Stimulated activated naive CD8-positive, alpha-beta T cell treated with anti-CD3 and anti-CD28 coated beads, Interleukin-15, amount 100 ng/mL, for 72 hours (primary cell): ENCODE measurements around the gene NUDT16L1.

Experiments used
- ATAC-seq: fragments of 150-1000 bp; cut with Tn5 transposase; 2 replicates; pipeline ENCODE4 v1.10.0; 2021; ENCODE audit warnings: mild to moderate bottlenecking, moderate library complexity
- DNase-seq, 2 donors: peaks; one replicate each; pipeline ENCODE4 v3.0.0; 2021 to 2022
- H3K27ac Mint-ChIP-seq, 2 donors: one replicate each; pipeline ENCODE4 v1.8.0; 2022; ENCODE audit warnings: mild to moderate bottlenecking in 2 of 2, mixed read lengths in 2 of 2, moderate library complexity in 2 of 2
- H3K27me3 Mint-ChIP-seq: one replicate; pipeline ENCODE4 v1.8.0; 2022; ENCODE audit warnings: mixed read lengths
- H3K4me1 Mint-ChIP-seq: one replicate; pipeline ENCODE4 v1.8.0; 2022; ENCODE audit warnings: mild to moderate bottlenecking, mixed read lengths
- H3K4me3 Mint-ChIP-seq, 2 donors: one replicate each; pipeline ENCODE4 v1.8.0; 2022; ENCODE audit warnings: mild to moderate bottlenecking in 2 of 2, mixed read lengths in 2 of 2, moderate library complexity in 1 of 2
- H3K9me3 Mint-ChIP-seq, 2 donors: one replicate each; pipeline ENCODE4 v1.8.0; 2022; ENCODE audit warnings: mixed read lengths in 2 of 2

The NUDT16L1 gene

DNA sequence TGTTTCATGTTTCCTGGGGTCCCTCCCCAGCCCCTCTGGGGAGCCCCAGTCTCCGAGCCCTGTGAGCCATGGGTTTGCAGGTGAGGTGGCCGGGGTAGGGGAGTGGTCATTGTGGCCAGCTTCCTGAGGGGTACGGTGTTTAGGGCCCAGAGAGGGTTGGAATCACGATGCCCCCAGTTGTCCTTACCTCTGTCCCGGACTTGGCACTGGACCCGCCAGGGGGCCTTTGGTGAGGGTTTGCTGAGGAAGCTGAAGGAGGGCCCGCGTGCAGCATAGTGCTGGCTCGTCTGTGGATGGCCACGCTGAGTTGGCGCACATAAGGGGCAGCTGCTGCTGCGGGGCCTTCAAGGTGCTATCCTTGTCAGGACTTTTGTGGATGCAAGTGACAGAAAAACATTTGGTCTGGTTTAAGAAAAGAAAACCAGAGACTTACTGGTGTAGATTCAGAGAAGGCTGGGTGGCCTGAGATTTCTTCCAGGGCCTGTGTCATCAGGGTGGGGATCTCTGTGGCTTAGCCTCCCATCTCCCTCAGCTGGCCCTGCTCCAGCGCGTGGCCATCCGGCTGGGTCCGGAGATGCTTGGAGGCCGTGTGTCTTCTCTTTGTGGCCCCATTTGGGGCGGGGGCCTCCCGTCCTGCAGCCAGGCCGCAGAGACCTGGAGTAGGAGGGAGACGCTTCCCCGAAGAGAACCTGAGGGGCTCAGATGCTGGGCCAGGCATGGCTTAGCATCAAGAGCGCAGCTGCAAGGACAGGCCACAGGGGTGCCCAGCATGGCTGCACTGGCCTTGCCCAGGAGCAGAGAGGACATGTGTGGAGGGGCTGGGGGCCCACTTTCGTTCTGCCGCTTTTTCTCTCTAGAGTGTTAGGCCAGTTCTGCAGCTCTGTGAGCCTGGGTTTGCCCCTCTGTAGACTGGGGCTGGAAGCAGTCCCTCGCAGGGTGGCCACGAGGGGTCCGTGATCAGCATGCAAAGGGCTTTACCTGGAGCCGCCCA is 33.7 kb upstream of the NUDT16L1 start:
- H3K4me3 Mint-ChIP-seq, result peak overlapping the region in 1 of 2 donors; percentile 56
- H3K27me3 Mint-ChIP-seq, result no peaks in the 10 kb centered on the region
- ATAC-seq (peak; percentile 1), DNase-seq (no peak)
- H3K4me1 Mint-ChIP-seq, result peaks cover 62% of the 10 kb centered on the region
- H3K9me3 Mint-ChIP-seq, result no peaks in the 10 kb centered on the region
- peak overlapping the region in 1 of 2 donors; percentile 92 for H3K27ac Mint-ChIP-seq

DNA sequence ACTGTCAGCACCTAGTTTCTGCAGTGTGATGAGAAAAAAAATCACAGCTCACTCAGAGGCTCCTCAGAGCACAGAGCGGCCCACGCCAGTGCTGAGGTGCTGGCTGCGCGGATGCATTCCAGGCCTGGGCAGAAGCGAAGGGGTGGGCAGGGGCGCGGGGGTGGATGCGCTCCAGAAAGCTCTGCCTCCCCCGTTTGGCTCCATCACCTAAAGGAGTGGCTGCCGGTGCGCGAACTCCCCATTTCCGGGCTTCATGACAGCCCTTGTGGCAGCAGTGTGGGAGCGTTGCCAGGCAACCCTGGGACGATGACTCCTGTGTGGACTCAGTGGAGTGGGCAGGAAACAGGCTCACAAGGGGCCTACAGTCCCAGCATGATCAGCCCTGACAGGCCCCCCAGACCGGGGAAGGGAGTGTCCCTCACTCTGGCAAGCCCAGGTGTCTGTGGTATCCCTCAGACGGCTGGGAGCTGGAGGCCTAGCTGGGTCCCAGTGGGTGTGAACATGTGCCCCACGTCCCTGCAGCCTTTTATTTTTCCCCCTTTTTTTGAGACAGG is 32.8 kb upstream of the NUDT16L1 start:
- peaks cover 67% of the 10 kb centered on the region for H3K4me1 Mint-ChIP-seq
- H3K27me3 Mint-ChIP-seq, result no peaks in the 10 kb centered on the region
- H3K4me3 Mint-ChIP-seq, result peak overlapping the region; percentile 33 to 56
- no peaks in the 10 kb centered on the region for H3K9me3 Mint-ChIP-seq
- peak overlapping the region; percentile 45 to 69 for H3K27ac Mint-ChIP-seq
- peak; percentile 69 to 81 for DNase-seq
- ATAC-seq, result peak; percentile 76

DNA sequence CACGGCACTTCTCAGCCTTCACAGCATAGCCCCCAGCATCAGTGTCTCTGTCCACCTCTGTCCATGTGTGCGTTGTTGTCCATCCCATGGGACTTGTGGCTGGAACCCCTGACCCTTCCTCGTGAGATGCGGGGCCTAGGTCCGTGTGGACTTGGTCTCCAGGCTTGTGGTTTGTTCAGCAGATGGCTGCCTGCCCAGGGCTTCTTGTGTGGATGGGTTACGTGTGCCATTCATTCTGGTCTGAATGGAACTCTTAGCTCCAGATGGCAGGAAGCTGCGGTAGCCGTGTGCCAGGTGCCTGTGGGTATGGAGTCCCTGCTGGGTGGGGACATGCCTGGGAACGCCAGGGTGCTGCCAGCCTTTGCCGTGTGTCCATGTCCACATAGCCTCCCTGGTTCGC is 31.7 kb upstream of the NUDT16L1 start:
- H3K9me3 Mint-ChIP-seq, result no peaks in the 10 kb centered on the region
- peaks cover 73% of the 10 kb centered on the region for H3K4me1 Mint-ChIP-seq
- H3K27me3 Mint-ChIP-seq, result no peaks in the 10 kb centered on the region
- DNase-seq (no peak), ATAC-seq (no peak)
- peak overlapping the region in 1 of 2 donors; percentile 78 for H3K27ac Mint-ChIP-seq
- H3K4me3 Mint-ChIP-seq, result no peak overlapping the region

DNA sequence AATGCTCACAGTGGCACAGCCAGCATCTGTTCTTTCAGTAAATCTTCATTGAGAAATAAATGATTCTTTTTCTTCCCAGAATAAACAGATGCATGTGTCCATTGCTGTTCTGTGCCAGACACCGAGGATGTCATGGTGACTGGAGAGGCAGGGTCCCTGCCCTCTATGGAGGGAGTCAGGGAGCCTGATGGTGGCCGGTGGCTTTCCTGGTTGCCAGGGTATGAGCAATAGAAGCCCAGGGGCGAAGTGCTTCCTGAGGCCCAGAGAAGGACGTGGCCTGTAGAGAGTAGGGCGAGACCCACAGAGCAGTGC is 29.9 kb upstream of the NUDT16L1 start:
- peak overlapping the region; percentile 81 for H3K4me3 Mint-ChIP-seq
- no peak for ATAC-seq
- H3K9me3 Mint-ChIP-seq, result no peaks in the 10 kb centered on the region
- no peak for DNase-seq
- no peaks in the 10 kb centered on the region for H3K27me3 Mint-ChIP-seq
- H3K4me1 Mint-ChIP-seq, result peaks cover 73% of the 10 kb centered on the region
- H3K27ac Mint-ChIP-seq, result peak overlapping the region; percentile 77 to 96

DNA sequence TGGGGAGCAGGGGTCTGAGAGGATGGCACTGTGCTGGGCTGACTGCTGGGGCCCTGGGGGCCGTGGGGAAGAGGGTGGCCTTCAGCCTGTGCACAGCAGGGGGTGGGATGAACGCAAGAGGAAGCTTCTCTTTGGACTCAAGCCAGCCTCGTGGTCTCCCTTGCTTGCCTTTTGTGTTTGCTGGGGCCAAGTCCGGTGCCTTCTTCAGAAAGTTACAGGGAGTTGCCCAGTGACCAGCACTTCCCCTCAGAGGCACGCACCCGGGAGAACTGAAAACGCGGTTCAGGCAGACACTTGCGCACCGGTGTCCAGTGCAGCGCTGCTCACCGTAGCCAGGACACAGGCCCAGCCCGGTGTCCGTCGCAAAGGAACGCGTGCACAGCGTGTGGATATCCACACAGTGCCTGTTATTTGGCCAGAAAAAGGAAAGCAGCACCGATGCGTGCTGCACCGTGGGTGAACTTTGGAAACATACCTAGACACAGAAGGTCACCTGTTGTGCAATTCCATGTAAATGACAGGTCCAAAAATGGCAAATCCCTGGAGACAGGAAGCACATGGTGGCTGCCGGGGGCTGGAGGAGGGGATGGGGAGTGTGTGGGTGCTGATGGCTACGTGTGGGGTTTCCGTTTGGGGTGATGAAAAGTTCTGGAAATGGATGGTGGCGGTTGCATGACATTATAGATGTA is 29.4 kb upstream of the NUDT16L1 start:
- DNase-seq, result peak in 1 of 2 donors; percentile 46
- Mint-ChIP-seq H3K27ac (peak overlapping the region; percentile 77 to 96), H3K27me3 (no peaks in the 10 kb centered on the region), H3K4me3 (peak overlapping the region; percentile 81), H3K4me1 (peaks cover 68% of the 10 kb centered on the region), H3K9me3 (no peaks in the 10 kb centered on the region)
- ATAC-seq, result peak; percentile 21

DNA sequence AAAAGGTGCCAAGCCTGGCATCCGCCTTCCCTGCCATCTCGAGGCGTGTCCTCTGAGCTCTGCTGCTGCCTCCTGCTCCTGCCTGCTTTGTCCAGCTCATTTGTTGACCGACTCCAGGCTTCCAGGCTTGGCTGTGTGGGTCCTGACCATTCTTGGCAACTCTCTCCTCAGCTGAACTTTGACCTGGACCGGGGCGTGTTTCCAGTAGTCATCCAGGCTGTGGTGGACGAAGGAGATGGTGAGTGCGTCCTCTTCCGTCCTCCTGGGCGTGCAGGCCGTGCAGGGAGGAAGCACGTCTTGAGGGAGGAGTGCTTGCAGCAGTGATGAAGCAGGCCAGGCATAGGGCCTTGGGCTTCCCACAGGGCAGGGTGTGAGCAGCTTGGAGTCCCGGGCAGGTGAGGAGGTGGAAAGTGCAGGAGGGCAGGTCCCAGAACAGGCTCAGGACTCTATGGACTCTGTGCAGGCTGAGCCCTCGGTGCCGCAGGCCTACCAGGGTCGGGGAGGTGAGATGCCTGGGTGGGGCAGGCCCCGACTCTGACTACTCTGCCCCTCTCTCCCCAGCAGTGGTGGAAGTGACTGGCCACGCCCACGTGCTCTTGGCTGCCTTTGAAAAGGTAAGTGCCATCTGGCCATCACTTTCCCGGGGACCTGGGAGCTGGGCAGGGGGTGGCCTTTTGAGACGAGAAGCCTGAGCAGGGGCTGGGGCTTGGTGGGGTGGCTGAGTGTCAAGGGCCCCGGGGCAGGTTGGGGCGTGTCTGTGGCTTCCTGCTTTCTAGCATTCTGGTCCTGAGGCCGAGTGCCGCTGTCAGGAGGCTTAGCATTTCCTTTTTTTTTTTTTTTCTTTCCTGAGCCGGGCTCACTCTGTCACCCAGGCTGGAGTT is 28.6 kb upstream of the NUDT16L1 start:
- Mint-ChIP-seq H3K27me3 (no peaks in the 10 kb centered on the region), H3K27ac (peak overlapping the region; percentile 85 to 96), H3K9me3 (no peaks in the 10 kb centered on the region), H3K4me3 (peak overlapping the region; percentile 81), H3K4me1 (peaks cover 60% of the 10 kb centered on the region)
- DNase-seq (peak in 1 of 2 donors; percentile 70), ATAC-seq (peak; percentile 77)

DNA sequence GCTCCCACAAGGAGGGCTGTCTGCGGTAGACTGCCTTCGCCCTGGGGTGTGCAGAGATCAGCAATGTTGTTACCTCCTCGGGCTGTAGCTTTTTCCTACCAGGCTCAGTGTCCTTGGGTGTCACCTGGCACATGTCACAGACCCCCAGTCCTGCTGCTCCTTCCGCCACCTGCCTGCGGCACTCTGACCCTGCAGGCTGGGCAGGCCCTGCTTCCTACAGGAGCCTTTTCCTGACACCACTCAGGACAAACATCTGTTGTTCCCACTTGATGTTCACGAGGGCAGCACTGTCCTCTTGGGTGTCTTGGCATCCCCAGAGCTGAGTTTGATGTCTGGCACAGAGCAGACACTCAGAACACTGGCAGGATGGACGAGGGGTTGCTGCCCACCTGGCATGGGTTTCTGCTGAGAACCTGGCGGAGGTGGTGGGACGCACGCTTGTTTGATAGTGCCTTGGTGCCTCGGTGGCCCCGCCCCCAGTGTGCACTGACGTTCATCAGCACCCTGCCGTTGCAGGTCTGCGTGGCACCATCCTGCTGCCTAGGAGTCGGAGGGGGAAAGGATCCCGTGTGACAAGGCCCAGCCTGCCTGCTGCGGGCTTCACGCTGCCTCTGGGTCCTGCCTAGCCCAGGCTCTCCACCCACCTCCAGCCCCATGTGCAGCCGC is 26.7 kb upstream of the NUDT16L1 start:
- H3K4me3 Mint-ChIP-seq, result no peak overlapping the region
- no peaks in the 10 kb centered on the region for H3K9me3 Mint-ChIP-seq
- H3K27ac Mint-ChIP-seq, result no peak overlapping the region
- no peak for DNase-seq
- H3K4me1 Mint-ChIP-seq, result peaks cover 41% of the 10 kb centered on the region
- H3K27me3 Mint-ChIP-seq, result no peaks in the 10 kb centered on the region
- no peak for ATAC-seq

DNA sequence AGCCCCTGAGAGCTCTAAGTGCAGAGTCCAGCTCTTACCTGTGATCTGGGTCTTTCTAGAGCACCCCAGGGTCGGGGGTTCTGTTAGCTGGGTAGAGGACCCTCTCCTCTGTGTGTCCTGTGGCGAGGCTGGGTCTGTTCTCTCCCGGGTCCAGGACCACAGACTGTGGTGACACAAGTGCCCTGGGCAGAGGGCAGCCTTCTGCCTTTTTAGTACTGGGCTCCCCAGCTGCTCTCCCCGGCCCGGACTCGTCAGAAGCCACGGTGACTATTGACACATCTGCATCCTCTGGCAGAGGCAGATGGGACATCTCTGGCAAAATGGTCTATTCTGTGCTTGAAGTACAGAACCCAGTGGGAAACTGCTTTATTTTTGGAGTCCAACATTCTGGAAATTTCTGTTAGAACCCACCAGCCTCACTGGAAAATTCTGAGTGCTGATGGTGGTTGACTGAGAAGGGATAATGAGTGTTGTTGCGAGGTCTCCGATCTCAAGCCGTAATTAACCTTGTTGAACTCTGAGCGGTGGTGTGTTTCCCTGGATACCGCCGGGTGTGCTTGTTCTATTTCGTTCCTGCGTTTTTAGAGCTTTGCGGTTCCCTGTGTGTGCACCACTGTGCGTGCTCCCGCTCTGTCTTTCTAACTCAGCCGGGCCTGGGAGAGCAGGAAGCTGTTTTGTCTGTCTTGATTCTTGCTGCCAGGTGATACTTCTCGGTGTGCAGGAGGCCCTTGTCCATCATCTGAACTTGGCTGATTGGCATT is 26.0 kb upstream of the NUDT16L1 start:
- no peak for DNase-seq
- H3K9me3 Mint-ChIP-seq, result no peaks in the 10 kb centered on the region
- no peaks in the 10 kb centered on the region for H3K27me3 Mint-ChIP-seq
- H3K27ac Mint-ChIP-seq, result no peak overlapping the region
- no peak overlapping the region for H3K4me3 Mint-ChIP-seq
- H3K4me1 Mint-ChIP-seq, result peaks cover 34% of the 10 kb centered on the region
- ATAC-seq, result no peak

DNA sequence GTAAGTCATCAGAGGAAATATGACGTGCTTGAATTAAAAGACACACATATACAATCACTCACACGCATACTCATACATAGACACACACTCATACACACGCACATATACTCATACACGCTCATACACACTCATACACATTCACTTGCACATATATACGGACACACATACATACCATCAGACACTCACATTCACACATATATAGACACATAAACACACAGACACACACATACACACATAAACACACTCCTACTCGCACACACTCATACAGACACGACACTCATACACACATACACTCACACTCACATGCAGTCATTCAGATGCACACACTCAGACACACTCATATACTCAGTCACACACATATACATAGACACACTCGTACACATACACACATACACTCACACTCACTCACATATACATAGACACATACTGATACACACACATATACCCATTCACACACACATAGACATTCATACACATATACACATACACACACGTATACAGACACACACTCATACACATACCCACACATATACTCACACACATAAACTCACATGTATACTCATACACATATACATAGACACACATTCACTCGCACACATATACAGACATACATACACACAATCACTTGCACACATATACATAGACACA is 24.9 kb upstream of the NUDT16L1 start:
- no peak overlapping the region for H3K27ac Mint-ChIP-seq
- no peak for ATAC-seq
- peaks cover 23% of the 10 kb centered on the region for H3K4me1 Mint-ChIP-seq
- H3K4me3 Mint-ChIP-seq, result no peak overlapping the region
- no peaks in the 10 kb centered on the region for H3K27me3 Mint-ChIP-seq
- no peak for DNase-seq
- H3K9me3 Mint-ChIP-seq, result no peaks in the 10 kb centered on the region

DNA sequence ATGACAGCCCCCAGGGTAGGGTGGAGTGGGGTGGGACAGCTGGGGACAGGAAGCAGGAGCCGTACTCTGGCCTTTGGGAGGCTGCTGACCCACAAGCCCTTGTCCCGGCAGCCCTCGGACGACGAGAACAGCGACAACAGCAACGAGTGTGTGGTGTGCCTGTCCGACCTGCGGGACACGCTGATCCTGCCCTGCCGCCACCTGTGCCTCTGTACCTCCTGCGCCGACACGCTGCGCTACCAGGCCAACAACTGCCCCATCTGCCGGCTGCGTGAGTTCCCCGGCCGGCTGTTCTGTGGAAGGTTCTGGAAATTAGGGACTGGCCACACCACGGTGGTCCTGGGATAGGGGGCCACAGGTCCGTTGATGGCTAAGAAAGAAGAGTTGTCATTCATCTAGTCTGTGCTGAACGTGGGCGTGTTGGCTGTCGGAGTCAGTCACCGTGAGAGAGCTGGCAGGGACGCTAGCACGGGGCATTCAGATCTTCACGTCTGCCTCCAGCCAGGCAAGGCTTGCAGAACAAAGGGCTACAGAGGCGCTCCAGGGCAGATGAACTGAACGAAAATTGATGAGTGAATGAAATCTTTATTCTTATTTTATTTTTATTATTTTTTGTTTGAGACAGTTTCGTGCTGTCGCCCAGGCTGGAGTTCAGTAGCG is 19.8 kb upstream of the NUDT16L1 start:
- peak overlapping the region in 1 of 2 donors; percentile 1 for H3K27ac Mint-ChIP-seq
- no peaks in the 10 kb centered on the region for H3K9me3 Mint-ChIP-seq
- peaks cover 34% of the 10 kb centered on the region for H3K4me1 Mint-ChIP-seq
- no peak for ATAC-seq
- H3K27me3 Mint-ChIP-seq, result no peaks in the 10 kb centered on the region
- H3K4me3 Mint-ChIP-seq, result no peak overlapping the region
- no peak for DNase-seq

DNA sequence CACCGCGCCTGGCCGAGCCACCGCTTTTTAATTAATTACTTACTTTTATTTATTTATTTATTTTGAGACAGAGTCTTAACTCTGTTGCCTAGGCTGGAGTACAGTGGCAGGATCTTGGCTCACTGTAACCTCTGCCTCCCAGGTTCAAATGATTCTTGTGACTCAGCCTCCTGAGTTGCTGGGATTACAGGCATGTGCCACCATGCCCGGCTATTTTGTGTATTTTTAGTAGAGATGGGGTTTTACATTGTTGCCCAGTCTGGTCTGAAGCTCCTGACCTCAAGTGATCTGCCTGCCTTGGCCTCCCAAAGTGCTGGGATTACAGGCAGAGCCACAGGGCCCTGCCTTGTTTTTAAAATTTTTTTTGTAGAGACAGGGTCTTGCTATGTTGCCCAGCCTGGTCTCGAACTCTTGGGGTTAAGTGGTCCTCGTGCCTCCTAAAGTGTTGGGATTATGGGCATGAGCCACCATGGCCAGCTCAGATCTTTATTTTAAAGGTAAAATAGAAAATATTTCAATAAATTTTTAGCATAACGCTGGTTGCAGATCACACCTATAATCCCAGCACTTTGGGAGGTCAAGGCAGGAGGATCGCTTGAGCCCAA is 18.3 kb upstream of the NUDT16L1 start:
- no peaks in the 10 kb centered on the region for H3K9me3 Mint-ChIP-seq
- no peaks in the 10 kb centered on the region for H3K27me3 Mint-ChIP-seq
- peak overlapping the region; percentile 77 to 78 for H3K4me3 Mint-ChIP-seq
- ATAC-seq (no peak), DNase-seq (no peak)
- H3K4me1 Mint-ChIP-seq, result peaks cover 49% of the 10 kb centered on the region
- H3K27ac Mint-ChIP-seq, result peak overlapping the region in 1 of 2 donors; percentile 96

DNA sequence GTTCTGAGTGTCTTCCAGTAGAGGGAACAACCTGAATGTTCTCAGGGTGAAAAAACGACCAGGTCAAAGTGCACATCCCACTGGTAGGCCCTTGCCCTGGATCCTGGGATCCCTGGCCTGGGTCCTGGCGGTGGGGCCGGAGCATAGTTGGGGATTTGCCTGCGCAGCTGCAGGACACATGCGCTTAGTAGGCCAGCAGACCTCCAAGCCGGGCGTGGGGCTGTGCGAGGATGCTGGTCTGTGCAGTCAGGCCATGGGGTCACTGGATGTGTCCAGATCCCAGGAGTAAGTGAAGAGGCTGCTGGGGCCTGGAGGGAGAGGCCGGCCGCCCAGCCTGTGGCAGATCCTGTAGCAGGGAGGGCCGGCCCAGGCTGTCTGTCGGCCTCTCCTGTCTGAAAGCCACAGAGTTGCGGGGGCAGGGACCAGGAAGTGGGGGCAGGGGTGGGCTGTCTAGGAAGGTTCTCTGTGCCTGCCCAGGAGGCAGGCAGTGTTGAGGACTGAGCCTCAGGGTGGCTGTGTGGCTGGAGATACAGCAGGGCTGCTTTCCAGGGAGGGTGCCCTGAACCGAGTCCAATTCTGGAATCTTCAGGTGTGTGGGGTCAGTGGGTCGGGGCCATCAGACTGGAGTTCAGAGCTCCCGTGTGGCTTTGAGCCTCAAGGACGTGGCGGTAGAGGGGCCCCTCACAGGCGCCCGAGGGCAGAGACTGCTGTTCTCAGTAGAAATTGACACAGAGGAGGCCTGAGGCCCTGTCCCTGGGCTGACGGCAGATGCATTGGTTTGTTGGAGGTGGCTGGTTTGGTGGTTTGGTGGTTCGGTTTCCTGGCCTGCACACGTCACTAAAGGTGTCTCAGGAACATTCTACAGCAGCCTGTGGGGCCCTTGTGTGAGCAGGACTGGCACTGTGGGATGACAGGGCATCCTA is 17.2 kb upstream of the NUDT16L1 start:
- Mint-ChIP-seq H3K4me1 (peaks cover 60% of the 10 kb centered on the region), H3K4me3 (peak overlapping the region; percentile 77 to 78), H3K9me3 (no peaks in the 10 kb centered on the region), H3K27ac (peak overlapping the region; percentile 86 to 96), H3K27me3 (no peaks in the 10 kb centered on the region)
- ATAC-seq (peak; percentile 95), DNase-seq (peak; percentile 73 to 88)
